SIG-M5 treated with dmso at 0.1 percent for 504 hours (cell line): ENCODE data around the gene COMT.
"Not testable (repeated sequence)": the region's sequence is repeated elsewhere in the genome, so short reads cannot be mapped to it uniquely, and the experiment has no call there.

Experiments used
- DNase-seq: peaks from one replicate; lab custom pipeline; 2025; ENCODE audit not compliant: unreplicated experiment; lab: John Stamatoyannopoulos, UW

COMT gene

GRCh38 chr22:19907902-19908301 lies 33.7 kb upstream of the COMT start:
- not testable (repeated sequence) for DNase-seq

- DNase-seq, result peak; percentile 65
Observed at GRCh38 chr22:19909350-19910179, 32.0 kb upstream of the COMT start.

- DNase-seq, result no peak
Observed at GRCh38 chr22:19910180-19910744, 31.3 kb upstream of the COMT start.

GRCh38 chr22:19911540-19912270 lies 29.9 kb upstream of the COMT start:
- no peak for DNase-seq

- no peak for DNase-seq
Observed at GRCh38 chr22:19912271-19912999, 29.1 kb upstream of the COMT start.

GRCh38 chr22:19913337-19913936 lies 28.1 kb upstream of the COMT start:
- no peak for DNase-seq

- no peak for DNase-seq
Observed at GRCh38 chr22:19914201-19914943, 27.2 kb upstream of the COMT start.

GRCh38 chr22:19915287-19915954 lies 26.2 kb upstream of the COMT start:
- no peak for DNase-seq

- DNase-seq, result no peak
Observed at GRCh38 chr22:19916006-19916405, 25.6 kb upstream of the COMT start.

- DNase-seq, result no peak
Observed at GRCh38 chr22:19916941-19917340, 24.6 kb upstream of the COMT start.

GRCh38 chr22:19917389-19918138 lies 24.0 kb upstream of the COMT start:
- DNase-seq, result no peak

GRCh38 chr22:19918332-19919106 lies 23.1 kb upstream of the COMT start:
- no peak for DNase-seq

GRCh38 chr22:19919701-19920363 lies 21.7 kb upstream of the COMT start:
- no peak for DNase-seq

- DNase-seq, result no peak
Observed at GRCh38 chr22:19921544-19922081, 20.0 kb upstream of the COMT start.

- DNase-seq, result no peak
Observed at GRCh38 chr22:19923914-19924513, 17.6 kb upstream of the COMT start.

GRCh38 chr22:19926028-19926427 lies 15.5 kb upstream of the COMT start:
- not testable (repeated sequence) for DNase-seq

- DNase-seq, result no peak
Observed at GRCh38 chr22:19927696-19928095, 13.9 kb upstream of the COMT start.
